Stimulated activated CD8-positive, alpha-beta memory T cell treated with anti-CD3 and anti-CD28 coated beads, Interleukin-15, amount 100 ng/mL, for 1 hour (primary cell): ENCODE results near the gene TMEM179.
"Not testable (repeated sequence)": the region's sequence is repeated elsewhere in the genome, so short reads cannot be mapped to it uniquely, and the experiment has no call there.

Experiments used
- DNase-seq: peaks from one replicate; pipeline ENCODE4 v3.0.0-alpha.2; 2020; ENCODE audit warnings: low read depth

Gene TMEM179

DNA sequence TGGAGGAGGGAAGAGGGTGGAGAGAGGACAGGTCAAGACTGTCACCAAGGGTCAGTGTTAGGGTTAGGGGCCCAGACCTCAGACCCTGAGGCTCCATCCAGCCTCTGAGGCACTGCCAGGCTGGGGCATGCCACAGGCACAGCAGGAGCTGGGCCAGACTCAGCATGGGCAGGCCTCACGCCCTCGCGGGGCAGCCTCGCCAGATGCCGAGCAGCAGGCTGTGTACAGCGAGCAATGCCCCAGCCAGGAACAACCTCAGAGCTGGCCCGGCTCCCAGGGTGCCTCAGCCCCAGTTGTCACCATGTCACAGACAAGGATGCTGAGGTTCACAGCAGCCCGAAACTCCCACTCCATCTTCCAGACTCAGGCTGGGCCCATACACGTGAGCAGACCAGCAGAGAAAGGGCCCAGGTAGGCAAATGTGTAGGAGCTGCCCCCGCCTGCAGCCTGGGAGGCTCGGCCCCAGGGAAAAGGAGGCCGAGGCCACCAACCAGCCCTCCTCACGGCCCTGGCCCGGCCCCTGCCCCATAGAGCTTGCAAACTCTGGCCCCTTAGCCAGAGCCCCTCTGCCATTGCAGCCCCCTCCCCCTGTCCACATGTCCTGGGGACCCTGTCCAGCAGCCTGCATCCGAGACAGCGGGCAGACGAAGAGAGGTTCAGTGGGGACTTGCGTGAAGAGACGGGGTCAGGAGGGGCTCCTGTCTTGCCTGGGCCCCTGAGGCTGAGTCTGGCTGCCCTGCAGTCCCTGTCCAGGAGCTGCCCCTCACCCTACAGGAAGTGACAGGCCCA, 17.5 kb downstream of the TMEM179 start:
- no peak for DNase-seq

- DNase-seq, result no peak
These were observed 18.4 kb downstream of the TMEM179 start for GRCh38 chr14:104585966-104586697.

GRCh38 chr14:104584557-104584956, 20.0 kb downstream of the TMEM179 start:
- no peak for DNase-seq

- DNase-seq, result no peak
These were observed 20.9 kb downstream of the TMEM179 start for GRCh38 chr14:104583424-104584306.

GRCh38 chr14:104582662-104583061, 21.9 kb downstream of the TMEM179 start:
- DNase-seq, result no peak

DNA sequence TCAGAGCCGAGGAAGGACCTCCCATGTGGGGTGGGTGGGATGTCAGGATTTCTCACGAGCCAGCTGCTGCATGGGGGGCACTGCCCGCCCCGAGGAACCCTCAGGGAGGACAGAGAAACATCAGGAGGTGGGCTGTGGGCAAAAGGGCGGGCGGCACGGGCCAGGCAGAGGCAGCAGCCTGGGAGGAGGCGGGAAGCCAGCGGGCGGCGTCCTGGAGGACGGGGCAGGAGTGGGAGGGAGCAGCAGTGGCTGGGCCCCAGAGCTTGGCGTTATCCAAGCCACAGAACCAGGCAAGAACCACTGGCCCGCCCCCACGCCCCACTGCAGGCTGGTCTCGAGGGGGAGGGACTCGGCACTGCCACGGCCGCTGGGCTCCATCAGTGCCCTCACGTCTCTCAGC, 22.6 kb downstream of the TMEM179 start:
- no peak for DNase-seq

DNA sequence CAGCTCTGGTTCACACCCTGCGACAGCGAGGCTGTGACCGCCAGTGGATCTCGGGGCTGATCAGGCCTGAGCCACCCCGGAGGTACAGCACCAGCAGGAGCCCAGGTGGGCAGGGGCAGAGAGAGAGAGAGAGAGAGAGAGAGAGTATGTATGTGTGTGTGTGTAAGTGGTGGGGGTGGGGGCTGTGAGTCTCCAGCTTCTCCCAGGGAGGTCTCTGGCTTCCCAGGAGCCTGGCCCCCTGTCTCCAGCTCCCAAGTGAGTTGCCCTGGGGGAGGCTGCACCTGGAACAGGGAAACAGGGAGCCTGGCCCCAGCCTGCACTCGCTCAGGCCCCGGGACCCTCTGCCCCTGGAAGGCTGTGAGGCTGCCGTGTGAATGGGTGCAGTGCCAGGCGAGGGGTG, 23.1 kb downstream of the TMEM179 start:
- no peak for DNase-seq

DNA sequence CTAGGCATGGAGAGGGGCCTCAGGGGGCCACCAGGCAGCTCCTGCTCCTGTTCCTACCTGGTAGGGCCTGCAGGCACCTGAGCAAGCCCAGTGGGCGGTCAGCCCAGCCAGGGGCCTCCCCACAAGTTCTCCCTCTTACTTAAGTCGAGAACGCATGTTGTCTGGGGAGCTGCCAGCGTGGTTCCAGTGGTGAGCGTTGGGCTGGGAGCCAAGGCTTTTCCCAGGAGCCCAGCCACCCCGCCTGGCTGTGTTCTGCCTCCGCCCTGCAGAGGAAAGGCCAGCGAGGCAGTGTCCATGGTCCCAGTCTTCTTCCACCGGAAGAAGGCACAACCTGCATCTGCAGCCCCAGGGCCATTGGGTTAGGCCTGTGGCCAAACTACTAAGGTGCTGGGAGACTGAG, 23.6 kb downstream of the TMEM179 start:
- DNase-seq, result no peak

- DNase-seq, result not testable (repeated sequence)
These were observed 24.6 kb downstream of the TMEM179 start for GRCh38 chr14:104579939-104580338.

- no peak for DNase-seq
These were observed 25.1 kb downstream of the TMEM179 start, which contains the start of gene C14orf180 for GRCh38 chr14:104579507-104579906. Gene C14orf180 (plus strand): TSS chr14:104579764. CDS start chr14:104586431, 6,667 bp downstream.

GRCh38 chr14:104578321-104578720, 26.3 kb downstream of the TMEM179 start:
- DNase-seq, result no peak

DNA sequence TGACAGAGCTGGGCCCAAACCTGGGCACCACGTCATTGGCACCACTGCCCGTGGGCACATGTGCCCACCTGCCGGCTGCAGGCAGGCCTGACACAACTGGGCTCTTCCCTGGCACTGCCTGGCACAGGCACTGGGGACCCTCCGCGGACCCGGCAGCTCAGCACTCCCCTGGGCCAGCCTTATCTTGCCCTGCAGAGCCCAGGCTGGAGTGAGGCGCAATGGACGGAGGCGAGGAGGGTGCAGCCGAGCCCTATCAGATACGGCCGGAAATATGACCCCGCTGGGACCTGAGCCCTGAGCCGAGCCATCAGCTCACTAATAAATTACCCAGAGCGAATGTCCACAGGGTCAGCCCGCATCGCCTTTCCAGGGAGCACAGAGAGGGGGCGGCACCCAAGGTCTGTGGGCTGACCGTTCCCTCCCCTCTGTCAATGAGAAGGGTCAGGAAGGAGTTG, 26.7 kb downstream of the TMEM179 start:
- no peak for DNase-seq

DNA sequence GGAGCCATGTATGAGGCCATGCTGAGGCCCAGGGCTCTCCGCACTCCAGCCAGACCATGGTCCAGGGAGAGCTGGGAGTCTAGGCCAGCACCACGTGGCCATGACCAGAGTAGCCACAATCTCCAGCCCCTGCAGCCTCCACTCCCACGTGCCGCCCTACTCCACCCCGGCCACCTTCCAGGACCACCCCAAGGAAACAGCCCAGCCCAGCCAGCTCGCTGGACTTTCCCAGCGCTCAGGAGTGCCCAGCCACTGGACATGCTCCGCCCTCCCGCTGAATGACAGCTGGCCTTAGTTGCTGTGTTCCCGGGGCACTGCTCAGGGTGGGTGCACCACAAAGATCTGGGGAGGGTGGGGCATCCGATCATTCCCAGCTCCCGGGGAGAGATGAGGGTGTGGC, 27.1 kb downstream of the TMEM179 start:
- DNase-seq, result no peak

DNA sequence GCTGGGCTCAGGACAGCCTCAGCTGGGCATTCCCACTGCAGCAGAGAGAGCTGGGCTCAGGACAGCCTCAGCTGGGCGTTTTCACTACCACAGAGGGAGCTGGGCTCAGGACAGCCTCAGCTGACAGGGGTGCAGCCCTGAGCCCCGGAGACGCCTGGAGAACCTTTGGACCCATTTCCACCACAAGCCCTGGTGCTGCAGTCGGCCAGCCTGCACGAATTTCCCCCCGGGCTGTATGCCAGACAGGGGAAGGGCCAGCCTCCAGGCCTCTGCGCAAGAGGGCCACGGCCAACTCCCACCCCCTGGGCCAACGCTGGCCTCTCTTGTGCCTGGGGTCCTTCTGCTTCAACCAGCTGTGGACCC, 27.6 kb downstream of the TMEM179 start:
- no peak for DNase-seq

DNA sequence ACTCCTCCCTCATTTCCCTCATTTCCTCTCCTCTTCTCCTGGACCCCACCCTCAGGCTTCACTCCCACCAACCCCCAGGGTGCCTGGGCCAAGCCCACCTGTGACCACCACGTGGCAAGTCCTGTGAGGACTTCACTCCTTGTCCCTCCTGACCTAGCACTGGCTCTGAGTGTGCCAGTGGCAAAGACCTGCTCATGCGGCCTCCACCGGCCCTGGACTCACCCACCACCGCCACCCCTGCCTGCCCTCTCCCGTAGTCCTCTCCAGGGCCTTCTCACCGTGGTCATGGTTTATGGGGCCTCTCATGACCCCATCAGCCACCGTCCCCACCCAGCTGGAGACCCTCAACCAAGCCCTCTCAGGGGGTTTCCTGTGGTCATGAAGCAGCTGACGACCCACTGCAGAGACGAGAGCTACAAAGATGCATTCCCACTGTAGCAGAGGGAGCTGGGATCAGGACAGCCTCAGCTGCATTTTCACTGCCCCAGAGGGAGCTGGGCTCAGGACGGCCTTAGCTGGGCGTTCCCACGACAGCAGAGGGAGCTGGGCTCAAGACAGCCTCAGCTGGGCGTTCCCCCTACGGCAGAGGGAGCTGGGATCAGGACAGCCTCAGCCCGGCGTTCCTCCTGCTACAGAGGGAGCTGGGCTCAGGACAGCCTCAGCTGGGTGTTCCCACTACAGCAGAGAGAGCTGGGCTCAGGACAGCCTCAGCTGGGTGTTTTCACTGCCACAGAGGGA, 28.2 kb downstream of the TMEM179 start:
- no peak for DNase-seq

DNA sequence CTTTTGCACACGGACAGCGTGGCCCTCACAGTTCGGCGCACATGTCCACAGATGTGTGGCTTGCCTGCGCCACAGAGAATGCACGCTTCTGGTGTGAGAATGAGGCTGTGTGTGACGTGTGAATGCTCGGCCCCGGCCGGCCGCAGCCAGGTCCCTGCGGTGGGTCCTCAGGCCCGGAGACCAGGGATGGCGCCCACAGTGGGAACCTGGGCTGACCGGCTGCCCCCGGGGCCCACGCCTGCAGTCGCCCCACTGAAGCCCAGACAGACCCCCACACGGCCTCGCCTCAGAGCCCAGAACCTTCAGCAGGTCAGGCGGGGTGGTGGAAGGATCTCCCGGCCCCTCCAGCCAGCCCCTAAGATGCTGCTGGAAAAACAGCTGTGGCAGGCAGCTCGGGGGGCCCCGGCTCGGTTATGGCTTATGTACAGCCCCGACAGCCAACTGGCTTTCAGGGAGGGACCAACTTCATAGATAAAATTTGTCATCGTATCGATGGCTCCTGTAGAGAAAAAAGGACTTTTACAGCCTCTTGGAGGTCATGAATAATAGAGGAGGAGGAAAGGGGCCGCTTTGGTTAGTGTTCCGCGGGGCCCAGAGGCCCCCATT, 29.5 kb downstream of the TMEM179 start:
- no peak for DNase-seq

DNA sequence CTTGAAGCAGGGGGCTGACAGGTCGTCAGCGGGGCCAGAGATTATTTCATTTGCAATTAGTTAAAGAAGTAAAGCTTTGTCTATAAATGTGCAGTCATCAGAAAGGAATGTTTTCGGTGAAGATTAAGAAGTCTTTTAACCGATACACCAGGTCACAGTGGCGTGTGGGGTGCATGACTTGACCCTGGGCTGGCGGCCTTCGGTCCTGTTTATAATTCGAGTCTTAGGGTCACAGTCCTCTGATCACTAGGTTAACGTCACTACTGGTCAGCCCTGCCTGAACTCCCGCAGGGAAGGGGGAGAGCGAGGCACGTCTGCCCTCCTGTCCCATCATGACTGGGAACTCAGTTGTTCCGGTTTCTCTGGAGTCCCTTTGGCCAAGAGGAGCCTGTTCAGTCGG, 30.0 kb downstream of the TMEM179 start:
- DNase-seq, result no peak

DNA sequence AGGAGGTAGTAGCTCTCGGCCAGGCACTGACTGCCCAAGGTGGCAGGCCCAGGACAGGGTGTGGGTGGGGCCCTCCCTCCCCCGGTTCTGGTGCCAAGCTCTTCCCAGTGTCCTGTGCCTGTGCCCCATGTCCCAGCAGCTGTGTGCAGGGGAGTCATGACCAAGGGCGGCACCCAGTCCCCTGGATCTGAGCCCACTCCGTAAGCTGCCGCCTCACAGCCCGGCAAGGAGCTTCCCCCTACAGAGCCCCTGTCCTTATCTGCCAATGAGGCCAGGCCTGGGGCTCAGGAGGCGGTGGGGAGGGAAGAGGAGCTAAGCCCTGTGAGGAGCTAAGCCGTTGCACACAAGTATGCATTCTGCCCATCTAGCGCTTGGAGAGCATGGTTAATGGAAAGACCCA, 30.6 kb downstream of the TMEM179 start:
- no peak for DNase-seq

GRCh38 chr14:104572668-104573067, 31.9 kb downstream of the TMEM179 start:
- no peak for DNase-seq

DNA sequence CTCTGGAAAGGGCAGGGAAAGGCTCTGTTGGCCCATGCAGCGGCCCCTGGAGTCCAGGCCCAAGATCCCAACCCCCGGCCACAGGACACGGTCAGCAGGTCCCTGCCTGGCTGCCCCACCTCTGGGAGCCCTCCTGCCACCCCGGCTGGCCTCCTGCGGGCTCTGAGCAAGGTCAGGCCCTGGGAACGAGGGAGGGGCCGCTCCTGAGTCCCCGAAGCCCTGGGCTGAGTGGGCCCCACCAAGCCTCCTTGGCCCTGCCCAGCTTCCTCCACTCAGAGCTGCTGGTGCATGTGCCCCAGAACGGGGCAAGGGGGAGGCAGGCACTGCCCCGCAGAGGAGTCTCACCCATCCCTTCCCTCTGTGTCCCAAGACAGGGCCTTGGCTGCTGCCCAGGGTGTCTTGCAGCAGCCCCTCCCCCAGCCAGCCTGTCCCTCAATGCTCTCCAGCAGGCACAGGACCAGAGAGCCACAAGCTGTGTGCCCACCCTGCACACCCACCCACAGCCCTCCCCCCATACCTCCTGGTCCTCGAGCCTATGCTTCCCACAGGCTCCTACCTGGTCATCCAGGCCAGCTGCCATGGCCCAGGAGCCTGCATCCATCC, 32.4 kb downstream of the TMEM179 start:
- no peak for DNase-seq

DNA sequence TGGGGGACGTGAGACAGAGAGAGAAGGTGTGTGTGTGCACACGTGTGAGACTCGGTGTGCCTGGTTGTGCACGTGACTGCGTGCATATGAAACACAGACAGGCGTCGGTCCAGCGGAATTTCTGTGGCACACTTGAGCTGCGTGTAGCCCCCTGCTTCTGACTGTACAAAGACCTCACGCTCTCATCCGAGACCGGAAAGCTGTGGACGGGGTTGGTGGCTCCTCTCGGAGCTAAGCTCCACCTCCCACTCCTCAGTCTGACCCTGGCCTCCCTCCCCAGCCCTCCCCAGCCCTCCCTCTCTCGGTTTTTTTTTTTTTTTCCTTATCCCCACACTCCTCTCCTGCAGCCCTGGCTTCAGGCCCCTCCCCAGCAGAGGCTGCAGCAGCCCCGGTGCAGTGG, 33.3 kb downstream of the TMEM179 start:
- no peak for DNase-seq
